ENCODE data around the gene SMC4.

SMC4 gene

GRCh38 chr3:160454995-160455394, 55.5 kb downstream of the SMC4 start:
- ChIA-PET CTCF (no interaction called here), POLR2A (no interaction called here)
- no peak for TF ChIP-seq ELF4 (IDR thresholded peaks at IDR 0.05)
- TF ChIP-seq NFRKB (IDR thresholded peaks at IDR 0.05): no peak
- no peak for TF ChIP-seq ARNT (IDR thresholded peaks at IDR 0.05)
- TF ChIP-seq CTBP1 (IDR thresholded peaks at IDR 0.05; ENCODE audit: borderline replicate concordance): no peak
- TF ChIP-seq BHLHE40 (IDR thresholded peaks at IDR 0.05; ENCODE audit: borderline replicate concordance): no peak
- no peak for TF ChIP-seq SUZ12 (IDR thresholded peaks at IDR 0.05)
- TF ChIP-seq ZNF384 (IDR thresholded peaks at IDR 0.05): no peak
- no peak for TF ChIP-seq SP1 (IDR thresholded peaks at IDR 0.05)
- TF ChIP-seq LEF1 (IDR thresholded peaks at IDR 0.05; ENCODE audit: borderline replicate concordance): no peak
- no peak for TF ChIP-seq L3MBTL2 (conservative IDR thresholded peaks at IDR 0.05)
- TF ChIP-seq FOXA1 (IDR thresholded peaks at IDR 0.05): no peak
- TF ChIP-seq FOXM1 (IDR thresholded peaks at IDR 0.05; ENCODE audit: borderline replicate concordance): no peak
- no peak for TF ChIP-seq FOXK2 (IDR thresholded peaks at IDR 0.05)
- no peak for TF ChIP-seq PKNOX1 (IDR thresholded peaks at IDR 0.05)
- TF ChIP-seq HDGF (IDR thresholded peaks at IDR 0.05; ENCODE audit: borderline replicate concordance): no peak
- TF ChIP-seq TARDBP (IDR thresholded peaks at IDR 0.05): no peak
- DNase-seq (ENCODE audit: extremely low spot score): no peak

GRCh38 chr3:160455846-160456245, 56.4 kb downstream of the SMC4 start:
- ChIA-PET POLR2A (no interaction called here), CTCF (no interaction called here)
- DNase-seq (ENCODE audit: extremely low spot score): no peak
- TF ChIP-seq ZNF384 (IDR thresholded peaks at IDR 0.05) (no peak), FOXA1 (IDR thresholded peaks at IDR 0.05) (no peak), BHLHE40 (IDR thresholded peaks at IDR 0.05; ENCODE audit: borderline replicate concordance) (no peak), L3MBTL2 (conservative IDR thresholded peaks at IDR 0.05) (no peak), LEF1 (IDR thresholded peaks at IDR 0.05; ENCODE audit: borderline replicate concordance) (no peak)

GRCh38 chr3:160458151-160458550, 58.7 kb downstream of the SMC4 start:
- ChIA-PET POLR2A (interaction anchor here (4.4 kb wide), 1 partner anchor 8 kb away, joined by 20 read pairs; the partner anchor contains the start of gene TRIM59), CTCF (no interaction called here)
- no peak for DNase-seq (ENCODE audit: extremely low spot score)
- TF ChIP-seq FOXM1 (IDR thresholded peaks at IDR 0.05; ENCODE audit: borderline replicate concordance): no peak
- TF ChIP-seq HDGF (IDR thresholded peaks at IDR 0.05; ENCODE audit: borderline replicate concordance): no peak
- TF ChIP-seq FOXK2 (IDR thresholded peaks at IDR 0.05): no peak

- CTCF ChIA-PET: no interaction called here
- POLR2A ChIA-PET: interaction anchor here (4.4 kb wide), 1 partner anchor 10 kb away, joined by 20 read pairs; the partner anchor contains the start of gene TRIM59
- no peak for DNase-seq (ENCODE audit: extremely low spot score)
- no peak for TF ChIP-seq FOXK2 (IDR thresholded peaks at IDR 0.05)
- no peak for TF ChIP-seq ELF4 (IDR thresholded peaks at IDR 0.05)
- no peak for TF ChIP-seq L3MBTL2 (conservative IDR thresholded peaks at IDR 0.05)
- no peak for TF ChIP-seq TARDBP (IDR thresholded peaks at IDR 0.05)
- no peak for TF ChIP-seq ARNT (IDR thresholded peaks at IDR 0.05)
- no peak for TF ChIP-seq ZNF384 (IDR thresholded peaks at IDR 0.05)
- TF ChIP-seq FOXA1 (IDR thresholded peaks at IDR 0.05): no peak
- TF ChIP-seq HDGF (IDR thresholded peaks at IDR 0.05; ENCODE audit: borderline replicate concordance): no peak
- no peak for TF ChIP-seq NFRKB (IDR thresholded peaks at IDR 0.05)
- TF ChIP-seq LEF1 (IDR thresholded peaks at IDR 0.05; ENCODE audit: borderline replicate concordance): no peak
- TF ChIP-seq BHLHE40 (IDR thresholded peaks at IDR 0.05; ENCODE audit: borderline replicate concordance): no peak
- TF ChIP-seq PKNOX1 (IDR thresholded peaks at IDR 0.05): no peak
- no peak for TF ChIP-seq SUZ12 (IDR thresholded peaks at IDR 0.05)
- no peak for TF ChIP-seq CTBP1 (IDR thresholded peaks at IDR 0.05; ENCODE audit: borderline replicate concordance)
These were observed 60.1 kb downstream of the SMC4 start for GRCh38 chr3:160459450-160459970.

- CTCF ChIA-PET: no interaction called here
- DNase-seq (ENCODE audit: extremely low spot score): no peak
- POLR2A ChIA-PET: interaction anchor here (4.4 kb wide), 1 partner anchor 10 kb away, joined by 20 read pairs; the partner anchor contains the start of gene TRIM59
- TF ChIP-seq FOXA1 (IDR thresholded peaks at IDR 0.05): no peak
These were observed 60.6 kb downstream of the SMC4 start for GRCh38 chr3:160460033-160460432.

- POLR2A ChIA-PET: interaction anchor here (1.1 kb wide), 1 partner anchor 14 kb away, joined by 3 read pairs; the partner anchor contains the start of gene TRIM59
- TF ChIP-seq L3MBTL2 (conservative IDR thresholded peaks at IDR 0.05): no peak
- TF ChIP-seq ZNF384 (IDR thresholded peaks at IDR 0.05): no peak
- no peak for TF ChIP-seq LEF1 (IDR thresholded peaks at IDR 0.05; ENCODE audit: borderline replicate concordance)
- no peak for TF ChIP-seq CTBP1 (IDR thresholded peaks at IDR 0.05; ENCODE audit: borderline replicate concordance)
- TF ChIP-seq ELF4 (IDR thresholded peaks at IDR 0.05): no peak
- TF ChIP-seq NFRKB (IDR thresholded peaks at IDR 0.05): no peak
- TF ChIP-seq ARNT (IDR thresholded peaks at IDR 0.05): no peak
- no peak for TF ChIP-seq SP1 (IDR thresholded peaks at IDR 0.05)
- no peak for DNase-seq (ENCODE audit: extremely low spot score)
- CTCF ChIA-PET: no interaction called here
These were observed 64.9 kb downstream of the SMC4 start for GRCh38 chr3:160464321-160464720.

GRCh38 chr3:160464971-160465370, 65.5 kb downstream of the SMC4 start:
- POLR2A ChIA-PET: interaction anchor here (1.1 kb wide), 1 partner anchor 15 kb away, joined by 3 read pairs; the partner anchor contains the start of gene TRIM59
- no peak for DNase-seq (ENCODE audit: extremely low spot score)
- TF ChIP-seq BHLHE40 (IDR thresholded peaks at IDR 0.05; ENCODE audit: borderline replicate concordance) (no peak), ELF4 (IDR thresholded peaks at IDR 0.05) (no peak), LEF1 (IDR thresholded peaks at IDR 0.05; ENCODE audit: borderline replicate concordance) (no peak), SUZ12 (IDR thresholded peaks at IDR 0.05) (no peak), NFRKB (IDR thresholded peaks at IDR 0.05) (no peak), L3MBTL2 (conservative IDR thresholded peaks at IDR 0.05) (no peak), ZNF384 (IDR thresholded peaks at IDR 0.05) (no peak), PKNOX1 (IDR thresholded peaks at IDR 0.05) (no peak), TARDBP (IDR thresholded peaks at IDR 0.05) (no peak), CTBP1 (IDR thresholded peaks at IDR 0.05; ENCODE audit: borderline replicate concordance) (no peak)
- CTCF ChIA-PET: no interaction called here
